G401.6 (cell line): ENCODE results near the gene SLC32A1.

Source experiments
- FAIRE-seq: peaks from 2 replicates; lab custom pipeline; 2012; peaks lifted over from hg19 to GRCh38; lab: Jason Lieb, UNC

Gene SLC32A1

DNA sequence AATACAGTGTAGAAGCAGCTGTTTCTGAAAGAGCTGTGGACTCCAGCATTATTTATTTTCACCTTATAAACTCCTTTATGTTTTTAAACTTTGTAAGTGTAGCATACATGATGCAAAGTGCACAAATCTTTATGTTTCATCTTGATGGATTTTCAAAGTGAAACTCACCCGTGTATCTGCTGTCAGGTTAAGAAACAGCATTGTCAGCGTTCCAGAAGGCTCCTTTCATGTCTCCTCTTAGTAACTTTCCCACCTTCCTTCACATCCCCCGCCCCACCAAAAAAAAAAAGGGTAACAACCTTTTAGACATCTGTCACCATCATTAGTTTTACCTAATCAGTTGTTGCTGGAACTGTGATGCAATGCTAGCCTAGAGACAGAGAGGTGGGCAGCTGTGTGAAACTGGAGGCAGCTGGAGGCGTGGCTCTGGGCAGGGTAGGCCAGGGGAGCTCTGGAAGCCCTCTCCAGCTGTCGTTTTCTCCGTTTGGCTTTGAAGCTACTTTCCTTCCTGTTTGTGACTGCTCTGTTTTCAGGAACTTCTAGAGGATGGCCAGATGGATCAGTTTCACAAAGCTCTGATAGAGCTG, 31.1 kb downstream of the SLC32A1 start:
- no peak for FAIRE-seq

DNA sequence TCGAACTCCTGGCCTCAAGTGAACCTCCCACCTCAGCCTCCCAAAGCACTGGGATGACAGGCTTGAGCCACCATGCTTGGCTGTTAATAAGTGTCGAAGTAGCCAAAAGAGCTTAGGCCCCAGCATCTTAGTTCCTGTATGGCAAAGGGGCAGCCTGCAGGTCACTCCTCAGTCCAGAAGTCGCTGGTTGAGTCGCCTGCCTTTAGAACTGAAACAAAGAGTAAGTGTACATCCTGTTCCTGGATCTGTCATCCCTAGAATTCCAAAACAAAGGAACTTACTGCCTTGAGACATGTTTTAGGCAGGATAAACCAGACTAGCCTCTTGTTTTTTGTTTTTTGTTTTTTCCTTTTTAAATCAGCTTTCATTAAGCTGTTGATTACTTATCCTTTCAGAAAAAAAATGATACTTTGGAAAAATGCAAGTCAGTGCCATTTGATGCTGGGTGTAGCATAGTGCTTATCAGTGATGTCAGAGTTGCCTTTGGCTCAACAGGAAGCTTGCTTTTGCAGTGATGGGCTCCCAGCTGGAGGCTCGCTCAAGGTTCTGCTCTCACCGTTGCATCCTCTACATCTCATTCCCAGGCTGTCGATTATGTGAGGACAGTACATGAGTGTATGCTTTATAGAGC, 33.0 kb downstream of the SLC32A1 start:
- no peak for FAIRE-seq

DNA sequence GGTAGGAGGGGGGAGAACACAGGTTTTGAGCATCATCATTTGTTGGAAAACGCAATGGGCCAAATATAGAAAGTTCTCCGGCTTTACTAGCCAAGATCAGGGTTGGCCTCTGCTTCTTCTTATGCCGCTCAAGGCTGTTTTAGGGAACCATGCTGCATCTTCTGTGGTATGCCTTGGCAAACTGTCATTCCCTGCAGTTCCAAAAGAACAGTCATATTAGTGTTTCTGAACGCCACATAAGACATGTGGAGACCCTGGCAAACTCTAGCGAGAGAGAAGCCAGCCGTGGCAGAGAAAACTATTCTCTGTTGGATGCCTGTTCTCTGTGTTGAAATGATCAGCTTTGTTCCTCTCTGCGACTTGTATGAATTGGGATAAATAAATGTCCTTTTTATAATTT, 34.8 kb downstream of the SLC32A1 start:
- FAIRE-seq, result no peak

DNA sequence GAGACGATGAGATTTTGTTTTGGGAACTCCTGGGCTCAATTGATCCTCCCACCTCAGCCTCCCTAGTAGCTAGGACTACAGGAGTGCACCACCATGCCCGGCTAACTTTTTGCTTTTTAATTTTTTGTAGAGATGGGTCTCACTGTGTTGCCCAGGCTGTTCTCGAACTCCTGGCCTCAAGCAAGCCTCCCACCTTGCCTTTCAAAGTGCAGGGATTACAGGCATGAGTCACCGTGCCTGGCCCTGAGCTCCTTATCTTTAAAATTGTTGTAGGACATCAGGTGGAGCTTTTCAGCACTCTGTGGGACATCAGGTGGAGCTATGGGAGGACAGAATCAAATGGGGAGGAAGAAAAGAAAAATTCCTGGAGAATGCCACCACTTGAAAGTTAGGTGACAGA, 36.7 kb downstream of the SLC32A1 start:
- FAIRE-seq, result no peak

DNA sequence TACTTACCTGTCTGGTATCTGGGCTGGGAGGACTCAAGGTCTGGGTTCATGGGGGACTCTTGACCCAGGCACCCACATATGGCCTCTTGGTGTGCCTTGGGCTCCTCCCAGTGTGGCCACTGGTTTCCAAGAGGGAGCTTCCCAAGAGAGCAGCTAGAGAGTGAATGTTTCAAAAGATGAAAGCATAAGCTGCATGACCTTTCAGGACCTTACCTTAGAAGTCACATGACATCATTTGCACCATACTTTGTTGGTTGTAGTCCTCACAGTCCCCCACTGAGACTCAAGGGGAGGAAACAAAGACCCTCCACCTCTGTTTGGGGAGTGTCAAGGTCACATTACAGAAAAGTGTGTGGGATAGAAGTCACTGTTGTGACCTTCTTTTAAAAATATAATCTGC, 37.9 kb downstream of the SLC32A1 start:
- no peak for FAIRE-seq

DNA sequence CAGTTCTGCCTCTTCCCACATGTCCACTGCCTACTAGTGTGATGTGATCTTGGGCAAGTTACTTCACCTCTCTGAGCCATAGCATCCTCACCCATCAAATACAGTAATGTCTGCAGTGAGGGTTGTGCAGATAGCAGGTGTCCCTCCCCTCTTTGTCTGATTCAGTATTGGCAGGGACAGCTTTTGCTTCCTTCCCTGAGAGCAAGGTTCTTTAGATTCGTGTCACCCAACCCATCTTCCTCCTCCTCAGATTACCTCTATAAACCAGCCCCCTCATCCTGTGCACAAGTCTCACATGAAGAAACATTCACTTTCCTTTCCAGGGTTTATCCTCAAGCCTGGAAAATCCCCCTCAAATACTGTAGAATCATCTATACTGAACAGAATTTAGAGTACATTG, 39.3 kb downstream of the SLC32A1 start:
- no peak for FAIRE-seq

DNA sequence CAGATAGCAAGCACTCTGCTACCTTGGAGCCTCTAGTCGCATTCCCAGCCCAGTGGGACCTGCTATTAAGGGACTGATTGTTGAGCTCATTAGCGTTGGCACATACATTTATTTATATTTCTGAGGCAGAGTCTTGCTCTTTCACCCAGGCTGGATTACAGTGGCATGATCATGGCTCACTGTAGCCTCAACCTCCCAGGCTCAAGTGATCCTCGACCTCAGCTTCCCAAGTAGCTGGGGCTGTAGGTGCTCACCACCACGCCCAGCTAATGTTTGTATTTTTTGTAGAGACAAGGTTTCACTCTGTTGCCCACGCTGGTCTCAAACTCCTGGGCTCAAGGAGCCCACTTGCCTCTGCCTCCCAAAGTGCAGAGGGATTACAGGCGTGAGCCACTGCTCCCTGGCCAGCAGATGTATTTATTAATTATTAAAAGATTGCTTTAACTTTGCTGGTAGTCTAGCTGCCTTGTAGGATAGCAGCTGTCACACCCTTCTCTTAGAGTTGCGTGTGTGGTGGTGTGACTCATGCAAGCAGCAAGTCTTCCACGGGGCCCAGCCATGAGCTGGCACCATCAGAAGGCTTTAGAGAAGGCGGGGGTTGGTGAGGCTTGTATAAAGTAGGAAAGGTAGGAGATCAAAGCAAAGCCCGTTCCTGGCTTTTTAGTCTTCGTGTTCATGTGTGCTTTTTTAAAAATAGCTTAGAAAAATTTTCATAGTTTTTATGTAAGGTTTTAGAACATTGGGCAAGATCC, 40.5 kb downstream of the SLC32A1 start:
- FAIRE-seq, result no peak

DNA sequence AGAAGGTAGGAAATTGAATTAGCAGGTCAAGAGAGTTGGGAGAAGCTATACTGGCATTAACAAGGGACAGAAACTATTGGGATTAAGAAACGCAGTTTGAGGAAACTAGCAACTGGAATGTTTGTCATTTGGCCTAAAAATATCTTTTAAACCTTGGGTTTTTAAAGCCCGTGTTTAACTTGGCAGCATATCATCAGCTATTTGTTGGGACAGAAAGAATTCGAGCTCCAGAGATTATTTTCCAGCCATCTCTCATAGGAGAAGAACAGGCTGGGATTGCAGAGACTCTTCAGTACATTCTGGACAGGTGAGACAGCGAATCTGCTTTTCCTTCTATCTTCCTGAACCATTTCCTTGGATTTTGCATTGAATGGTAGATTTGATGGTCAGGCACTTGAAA, 41.8 kb downstream of the SLC32A1 start:
- no peak for FAIRE-seq

DNA sequence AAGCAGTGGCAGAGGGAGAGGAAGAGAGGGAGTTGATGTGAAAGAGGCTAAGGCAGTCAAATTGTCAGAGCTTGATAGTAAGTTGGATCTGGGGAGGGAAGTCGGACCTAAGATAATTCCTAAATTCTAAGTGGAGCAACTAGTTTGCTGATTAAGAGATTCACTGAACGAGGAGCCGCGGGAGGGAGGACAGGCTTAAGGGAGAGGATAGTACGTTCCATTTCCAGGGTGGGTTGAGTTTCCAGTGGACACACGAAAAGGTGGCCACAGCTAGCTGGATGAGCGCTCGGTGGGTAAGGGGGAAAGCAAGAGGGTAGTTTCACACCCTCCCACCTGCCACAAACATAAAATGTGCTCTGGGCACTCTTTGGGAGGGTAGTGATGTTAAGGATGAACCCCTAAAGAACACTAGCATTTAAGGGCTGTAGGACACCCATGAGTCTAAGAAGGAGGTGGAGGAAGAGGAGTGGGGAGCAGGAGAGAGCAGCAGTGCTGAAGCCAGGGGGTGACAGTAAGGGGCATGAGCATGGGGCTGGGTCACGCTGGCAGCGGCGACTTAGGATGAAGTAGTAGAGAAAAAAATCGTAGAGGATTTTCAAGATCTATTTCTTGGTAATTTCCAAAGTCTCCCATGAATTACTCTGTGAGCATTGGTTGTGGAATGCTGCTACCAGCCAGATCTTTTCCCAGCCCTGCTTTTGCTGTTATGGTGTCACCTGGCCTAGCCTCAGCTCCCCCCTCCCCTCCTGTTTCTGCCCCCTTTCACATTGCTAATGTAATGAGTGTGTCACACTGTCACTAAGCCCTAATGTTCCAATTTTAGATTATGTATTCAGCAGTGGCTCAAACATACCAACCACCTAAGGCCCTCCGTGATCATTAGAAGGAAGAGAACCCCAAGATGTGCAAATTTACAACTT, 45.4 kb downstream of the SLC32A1 start:
- FAIRE-seq, result no peak

DNA sequence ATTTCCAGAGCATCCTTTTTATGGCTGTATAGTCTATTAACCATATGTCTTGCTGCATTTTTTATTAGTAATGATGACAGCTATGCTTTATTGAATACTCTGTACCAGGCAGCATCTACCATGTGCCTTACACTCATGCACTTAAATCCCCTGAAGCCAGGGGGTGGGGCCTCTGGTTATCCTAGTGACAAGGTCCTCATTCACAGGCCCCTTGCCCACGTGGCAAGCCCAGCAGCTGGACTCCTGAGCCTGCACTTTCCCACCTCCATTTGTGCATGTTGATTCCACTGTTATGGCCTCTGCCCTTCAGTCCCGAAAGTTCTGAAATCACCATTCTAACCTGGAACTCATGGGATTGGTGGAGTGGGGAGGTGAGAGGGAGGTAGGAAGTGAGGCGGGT, 46.3 kb downstream of the SLC32A1 start:
- FAIRE-seq, result no peak

DNA sequence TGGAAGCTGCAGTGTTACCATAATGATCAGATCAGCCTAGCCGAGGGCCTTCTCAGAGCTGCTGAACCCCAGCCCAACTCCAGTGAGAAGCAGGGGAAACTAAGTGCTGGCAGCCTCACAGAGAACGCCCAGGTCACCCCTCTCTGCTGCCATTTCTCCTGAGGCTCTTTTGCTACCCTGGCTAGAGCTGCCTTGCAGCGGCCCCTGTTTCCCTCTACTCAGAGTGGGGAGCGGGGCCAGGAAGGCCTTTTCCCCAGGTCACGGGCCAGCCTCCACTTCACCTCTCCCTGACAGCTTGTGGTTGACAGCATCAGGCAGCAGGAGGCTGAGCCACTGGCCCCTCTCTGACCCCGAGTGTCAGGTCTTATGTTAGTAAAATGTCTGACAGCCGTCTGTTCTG, 46.7 kb downstream of the SLC32A1 start:
- no peak for FAIRE-seq

DNA sequence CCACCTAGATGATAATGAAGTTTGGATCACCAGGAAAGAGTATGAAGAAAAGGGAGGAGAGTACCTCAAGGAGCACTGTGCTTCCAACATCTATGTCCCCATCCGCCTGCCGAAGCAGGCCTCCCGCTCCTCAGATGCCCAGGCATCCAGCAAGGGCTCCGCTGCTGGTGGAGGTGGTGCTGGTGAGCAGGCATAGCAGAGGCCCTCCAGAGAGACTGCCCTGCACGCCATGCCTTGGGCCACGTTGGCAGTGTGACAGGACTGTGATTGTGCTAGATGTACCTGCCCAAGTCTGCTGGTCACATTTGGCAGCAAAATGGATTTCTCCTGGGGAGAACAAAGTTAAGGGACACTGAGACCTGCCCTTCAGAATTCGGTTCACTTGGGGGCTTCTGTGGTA, 47.3 kb downstream of the SLC32A1 start:
- no peak for FAIRE-seq

DNA sequence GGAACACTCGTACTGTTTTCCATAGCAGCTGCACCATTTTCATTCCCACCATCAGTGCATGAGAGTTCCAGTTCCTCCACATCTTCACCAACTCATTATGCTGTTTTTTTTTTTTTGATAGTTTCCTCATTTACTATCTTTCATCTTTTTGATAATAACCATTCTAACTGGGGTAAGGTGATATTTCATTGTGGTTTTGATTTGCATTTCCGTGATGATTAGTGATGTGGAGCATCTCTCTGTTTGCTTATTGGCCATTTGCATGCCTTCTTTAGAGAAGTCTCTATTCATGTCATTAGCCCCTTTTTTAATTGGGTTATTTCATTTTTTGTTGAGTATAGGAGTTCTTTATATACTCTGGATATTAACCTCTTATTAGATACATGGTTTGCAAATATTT, 49.9 kb downstream of the SLC32A1 start:
- no peak for FAIRE-seq

DNA sequence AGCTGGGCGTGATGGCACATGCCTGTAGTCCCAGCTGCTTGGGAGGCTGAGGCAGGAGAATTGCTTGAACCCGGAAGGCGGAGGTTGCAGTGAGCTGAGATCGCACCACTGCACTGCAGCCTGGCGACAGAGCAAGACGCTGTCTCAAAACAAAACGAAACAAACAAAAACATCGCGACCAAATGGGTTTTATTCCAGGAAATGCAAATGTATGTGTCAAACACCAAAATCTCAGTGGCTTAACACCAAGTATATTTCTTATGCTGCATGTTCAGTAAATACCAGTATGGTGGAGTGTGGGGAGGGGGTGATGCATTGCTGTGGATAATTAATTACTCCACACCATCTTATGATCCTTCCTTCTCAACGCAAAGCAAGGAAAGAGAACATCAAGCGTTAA, 52.1 kb downstream of the SLC32A1 start:
- no peak for FAIRE-seq
